ENCODE data around the gene RGS7.
"Not testable (repeated sequence)": the region's sequence is repeated elsewhere in the genome, so short reads cannot be mapped to it uniquely, and the experiment has no call there.

RGS7 gene

DNA sequence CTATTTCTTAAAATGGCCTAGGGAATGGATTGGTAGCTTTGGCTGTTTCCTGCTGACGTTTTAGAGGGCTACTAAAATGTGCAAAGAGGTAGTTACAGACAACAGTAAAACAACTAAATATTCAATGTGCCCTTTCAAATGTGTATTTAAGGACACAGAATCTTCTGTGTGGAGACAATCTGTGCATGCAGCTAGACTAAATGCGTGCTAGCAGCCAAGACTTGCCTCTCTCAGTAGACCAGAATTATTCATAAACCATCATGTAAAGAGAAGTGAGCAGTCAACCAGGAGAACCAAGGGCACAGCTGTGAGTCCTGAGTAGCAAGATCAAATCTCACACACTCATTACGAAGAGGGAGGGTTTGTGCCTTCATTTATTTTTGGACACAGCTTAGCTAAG lies 584.9 kb downstream of the RGS7 start:
- ChIA-PET CTCF (interaction anchor here (1.0 kb wide), 1 partner anchor 40 kb away, joined by 3 read pairs; no protein-coding TSS in a partner anchor), POLR2A (no interaction called here)
- TF ChIP-seq, protein P1, sequence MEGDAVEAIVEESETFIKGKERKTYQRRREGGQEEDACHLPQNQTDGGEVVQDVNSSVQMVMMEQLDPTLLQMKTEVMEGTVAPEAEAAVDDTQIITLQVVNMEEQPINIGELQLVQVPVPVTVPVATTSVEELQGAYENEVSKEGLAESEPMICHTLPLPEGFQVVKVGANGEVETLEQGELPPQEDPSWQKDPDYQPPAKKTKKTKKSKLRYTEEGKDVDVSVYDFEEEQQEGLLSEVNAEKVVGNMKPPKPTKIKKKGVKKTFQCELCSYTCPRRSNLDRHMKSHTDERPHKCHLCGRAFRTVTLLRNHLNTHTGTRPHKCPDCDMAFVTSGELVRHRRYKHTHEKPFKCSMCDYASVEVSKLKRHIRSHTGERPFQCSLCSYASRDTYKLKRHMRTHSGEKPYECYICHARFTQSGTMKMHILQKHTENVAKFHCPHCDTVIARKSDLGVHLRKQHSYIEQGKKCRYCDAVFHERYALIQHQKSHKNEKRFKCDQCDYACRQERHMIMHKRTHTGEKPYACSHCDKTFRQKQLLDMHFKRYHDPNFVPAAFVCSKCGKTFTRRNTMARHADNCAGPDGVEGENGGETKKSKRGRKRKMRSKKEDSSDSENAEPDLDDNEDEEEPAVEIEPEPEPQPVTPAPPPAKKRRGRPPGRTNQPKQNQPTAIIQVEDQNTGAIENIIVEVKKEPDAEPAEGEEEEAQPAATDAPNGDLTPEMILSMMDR (IDR thresholded peaks at IDR 0.05; ENCODE audit: insufficient read depth, low read length, missing control alignments), result no peak
- H3K4me3 ChIP-seq (ENCODE audit: low read depth, low read length), result no peak overlapping the region
- no peak for DNase-seq (ENCODE audit: low read depth, low spot score)

DNA sequence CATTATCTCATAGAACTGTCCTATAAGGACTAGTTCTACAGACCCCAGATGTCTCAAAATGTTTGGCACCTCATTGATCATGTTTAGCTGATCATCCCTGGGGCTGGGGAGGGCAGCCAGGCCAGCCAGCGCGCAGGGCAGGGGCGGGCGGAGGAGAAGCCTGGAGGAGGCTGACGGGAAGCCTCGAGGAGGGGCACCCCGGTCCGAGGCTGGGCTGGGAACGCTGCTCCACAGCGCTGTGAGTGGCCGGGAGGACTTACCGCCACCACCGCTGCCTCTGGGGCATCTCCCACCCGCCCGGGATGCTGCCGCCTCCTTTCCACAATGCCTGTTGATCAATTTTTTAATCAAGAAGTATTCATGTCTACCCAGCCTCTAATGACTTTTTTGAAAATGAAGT lies 585.6 kb downstream of the RGS7 start:
- DNase-seq (ENCODE audit: low read depth, low spot score), result no peak
- POLR2A ChIA-PET, result no interaction called here
- TF ChIP-seq, protein P1 (IDR thresholded peaks at IDR 0.05; ENCODE audit: insufficient read depth, low read length, missing control alignments), result no peak
- H3K4me3 ChIP-seq (ENCODE audit: low read depth, low read length), result no peak overlapping the region
- CTCF ChIA-PET, result no interaction called here

- ChIA-PET CTCF (no interaction called here), POLR2A (no interaction called here)
- no peak overlapping the region for H3K4me3 ChIP-seq (ENCODE audit: low read depth, low read length)
- TF ChIP-seq, protein P1 (IDR thresholded peaks at IDR 0.05; ENCODE audit: insufficient read depth, low read length, missing control alignments), result no peak
- DNase-seq (ENCODE audit: low read depth, low spot score), result no peak
Measured at GRCh38 chr1:240768979-240769378, 588.0 kb downstream of the RGS7 start.

DNA sequence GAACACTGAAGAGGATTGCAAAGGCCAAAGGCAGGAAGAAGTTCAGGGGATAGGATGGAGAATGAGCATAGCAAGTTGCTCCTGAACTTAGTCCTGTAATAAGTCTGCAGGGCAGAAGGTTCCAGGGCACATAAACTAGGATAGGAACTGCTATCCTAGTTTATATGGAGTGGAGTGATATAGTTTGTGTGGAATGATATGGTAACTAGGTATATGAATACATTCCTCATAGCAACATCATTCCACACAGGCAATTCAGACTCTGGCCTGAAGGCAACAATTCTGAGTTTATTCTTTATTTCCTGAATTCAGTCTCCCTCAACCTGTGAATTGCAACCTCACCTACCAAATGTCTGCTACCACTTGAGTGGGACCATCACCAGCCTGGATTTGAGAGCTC lies 590.2 kb downstream of the RGS7 start:
- POLR2A ChIA-PET, result no interaction called here
- TF ChIP-seq, protein P1 (IDR thresholded peaks at IDR 0.05; ENCODE audit: insufficient read depth, low read length, missing control alignments), result no peak
- CTCF ChIA-PET, result interaction anchor here (0.7 kb wide), 1 partner anchor 9 kb away, joined by 3 read pairs; no protein-coding TSS in a partner anchor
- no peak overlapping the region for H3K4me3 ChIP-seq (ENCODE audit: low read depth, low read length)
- peak; percentile 7 for DNase-seq (ENCODE audit: low read depth, low spot score)

DNA sequence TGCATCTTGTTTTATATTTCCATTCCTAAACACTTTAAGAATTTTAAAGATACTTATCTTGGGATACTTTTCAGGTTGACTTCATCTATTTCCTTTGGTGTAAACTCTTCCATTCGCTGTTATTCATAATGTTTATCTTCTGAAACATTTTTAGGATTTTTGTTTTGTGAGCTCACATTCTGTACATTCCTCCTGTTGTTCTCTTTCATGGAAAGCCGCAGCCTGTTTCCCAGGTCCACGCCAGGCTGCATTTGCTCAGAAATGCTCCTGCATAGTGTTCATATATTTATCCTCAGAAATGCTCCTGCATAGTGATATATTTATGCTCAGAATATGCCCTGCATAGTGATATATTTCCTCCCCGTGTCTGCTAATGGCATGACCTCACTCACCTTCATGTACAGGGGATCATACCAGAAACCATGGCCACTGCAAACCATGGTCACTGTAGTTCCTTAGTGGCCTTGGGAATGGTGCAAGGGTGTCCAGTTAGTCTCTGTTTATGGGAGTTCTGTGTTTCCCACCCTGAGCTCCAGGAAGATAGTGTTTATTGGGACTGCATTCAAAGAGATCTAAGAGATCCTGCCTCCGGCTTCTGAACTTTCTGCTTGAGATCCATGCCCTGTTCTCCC lies 591.2 kb downstream of the RGS7 start:
- DNase-seq (ENCODE audit: low read depth, low spot score), result peak; percentile 36
- TF ChIP-seq, protein P1 (IDR thresholded peaks at IDR 0.05; ENCODE audit: insufficient read depth, low read length, missing control alignments), result no peak
- no peak overlapping the region for H3K4me3 ChIP-seq (ENCODE audit: low read depth, low read length)
- ChIA-PET POLR2A (interaction anchor here (1.0 kb wide), 1 partner anchor 118 kb away, joined by 4 read pairs; no protein-coding TSS in a partner anchor), CTCF (no interaction called here)

DNA sequence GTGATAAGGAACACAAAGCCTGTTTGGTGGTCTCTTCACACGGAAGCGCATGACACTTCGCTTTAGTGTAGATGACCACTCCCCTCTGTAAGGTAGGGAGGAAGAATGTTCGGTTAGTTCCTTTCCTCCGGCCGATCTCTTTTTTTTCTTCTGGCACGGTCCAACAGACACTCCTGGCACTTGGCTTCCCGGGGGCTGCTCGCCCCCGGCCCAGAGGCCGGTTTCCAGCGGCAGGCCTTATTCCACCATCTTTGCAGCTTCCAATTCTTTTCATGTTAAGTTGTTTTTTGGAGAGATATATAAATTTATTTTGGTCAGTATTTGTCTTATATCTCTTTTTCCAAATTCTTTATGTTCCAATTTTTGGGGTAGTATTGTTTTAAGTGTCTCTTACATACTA lies 593.2 kb downstream of the RGS7 start:
- TF ChIP-seq, protein P1 (IDR thresholded peaks at IDR 0.05; ENCODE audit: insufficient read depth, low read length, missing control alignments), result no peak
- H3K4me3 ChIP-seq (ENCODE audit: low read depth, low read length), result no peak overlapping the region
- ChIA-PET POLR2A (no interaction called here), CTCF (no interaction called here)
- DNase-seq (ENCODE audit: low read depth, low spot score), result no peak

GRCh38 chr1:240763095-240763494 lies 593.9 kb downstream of the RGS7 start:
- H3K4me3 ChIP-seq (ENCODE audit: low read depth, low read length); DNase-seq (ENCODE audit: low read depth, low spot score); POLR2A ChIA-PET; CTCF ChIA-PET: not testable (repeated sequence)

DNA sequence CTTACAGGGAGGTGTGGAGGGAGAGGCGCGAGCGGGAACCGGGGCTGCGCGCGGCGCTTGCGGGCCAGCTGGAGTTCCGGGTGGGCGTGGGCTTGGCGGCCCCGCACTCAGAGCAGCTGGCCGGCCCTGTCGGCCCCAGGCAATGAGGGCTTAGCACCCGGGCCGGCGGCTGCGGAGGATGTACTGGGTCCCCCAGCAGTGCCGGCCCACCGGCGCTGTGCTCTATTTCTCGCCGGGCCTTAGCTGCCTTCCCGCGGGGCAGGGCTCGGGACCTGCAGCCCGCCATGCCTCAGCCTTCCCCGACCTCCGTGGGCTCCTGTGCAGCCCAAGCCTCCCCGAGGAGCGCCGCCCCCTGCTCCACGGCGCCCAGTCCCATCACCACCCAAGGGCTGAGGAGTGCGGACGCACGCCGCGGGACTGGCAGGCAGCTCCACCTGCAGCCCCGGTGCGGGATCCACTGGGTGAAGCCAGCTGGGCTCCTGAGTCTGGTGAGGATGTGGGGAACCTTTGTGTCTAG lies 594.5 kb downstream of the RGS7 start:
- CTCF ChIA-PET; DNase-seq (ENCODE audit: low read depth, low spot score); POLR2A ChIA-PET; H3K4me3 ChIP-seq (ENCODE audit: low read depth, low read length): not testable (repeated sequence)

DNA sequence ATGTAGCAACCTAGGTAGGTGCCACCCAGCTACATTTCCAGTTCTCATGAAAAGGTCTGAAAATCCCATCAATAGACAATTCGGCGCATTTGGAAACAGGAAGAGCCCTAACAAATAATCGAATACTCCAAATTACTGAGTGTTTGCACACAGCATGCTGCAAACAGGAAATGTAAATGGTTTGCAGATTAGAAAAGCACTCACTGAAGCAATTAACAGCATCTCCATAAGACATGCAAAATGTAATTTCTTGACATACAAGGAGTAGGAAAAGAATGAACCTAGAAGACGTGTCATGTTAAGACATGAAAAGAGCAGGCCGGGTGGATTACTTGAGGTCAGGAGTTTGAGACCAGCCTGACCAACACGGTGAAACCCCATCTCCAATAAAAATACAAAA lies 598.2 kb downstream of the RGS7 start:
- DNase-seq (ENCODE audit: low read depth, low spot score); H3K4me3 ChIP-seq (ENCODE audit: low read depth, low read length); POLR2A ChIA-PET; CTCF ChIA-PET: not testable (repeated sequence)

Measured in AG04449 (cell line).